GM18507 (cell line): ENCODE data around the gene SLCO2A1.

Experiments
- DNase-seq: peaks from one replicate; pipeline ENCODE4 v3.0.0; 2011; ENCODE audit warnings: low read depth; ENCODE audit not compliant: insufficient read length; ENCODE audit errors: extremely low spot score
- FAIRE-seq: peaks from 2 replicates; lab custom pipeline; 2011; peaks lifted over from hg19 to GRCh38; lab: Jason Lieb, UNC

SLCO2A1 gene

GRCh38 chr3:133926736-133927539 lies 102.8 kb downstream of the SLCO2A1 start:
- FAIRE-seq (no peak), DNase-seq (no peak)

GRCh38 chr3:133925960-133926735 lies 103.6 kb downstream of the SLCO2A1 start:
- FAIRE-seq = no peak

DNA sequence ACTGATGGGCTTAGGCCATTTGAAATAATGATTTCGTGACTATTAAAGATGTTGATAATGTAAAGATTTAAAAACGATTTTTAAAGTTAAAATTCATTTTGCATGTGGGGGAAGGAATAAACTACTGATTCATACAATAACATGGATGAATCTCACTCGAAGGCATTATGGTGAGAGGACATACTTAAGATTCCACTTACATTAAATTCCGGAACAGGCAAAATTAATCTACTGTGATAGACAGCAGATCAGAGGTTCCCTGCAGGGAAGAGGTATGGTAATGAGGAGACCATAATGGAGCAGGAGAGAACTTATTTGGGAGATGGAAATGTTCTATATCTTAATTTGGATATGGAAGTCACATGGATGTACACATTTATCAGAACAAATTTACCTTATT lies 105.7 kb downstream of the SLCO2A1 start:
- no peak for DNase-seq
- FAIRE-seq = no peak

More at GRCh38 chr3:133925960-133926735, 103.6 kb downstream of the SLCO2A1 start:
- no peak for DNase-seq

- no peak for FAIRE-seq
Observed at GRCh38 chr3:133921592-133921991, 108.1 kb downstream of the SLCO2A1 start.

GRCh38 chr3:133917144-133917543 lies 112.6 kb downstream of the SLCO2A1 start:
- FAIRE-seq = no peak
- no peak for DNase-seq

More at GRCh38 chr3:133921592-133921991, 108.1 kb downstream of the SLCO2A1 start:
- no peak for DNase-seq

DNA sequence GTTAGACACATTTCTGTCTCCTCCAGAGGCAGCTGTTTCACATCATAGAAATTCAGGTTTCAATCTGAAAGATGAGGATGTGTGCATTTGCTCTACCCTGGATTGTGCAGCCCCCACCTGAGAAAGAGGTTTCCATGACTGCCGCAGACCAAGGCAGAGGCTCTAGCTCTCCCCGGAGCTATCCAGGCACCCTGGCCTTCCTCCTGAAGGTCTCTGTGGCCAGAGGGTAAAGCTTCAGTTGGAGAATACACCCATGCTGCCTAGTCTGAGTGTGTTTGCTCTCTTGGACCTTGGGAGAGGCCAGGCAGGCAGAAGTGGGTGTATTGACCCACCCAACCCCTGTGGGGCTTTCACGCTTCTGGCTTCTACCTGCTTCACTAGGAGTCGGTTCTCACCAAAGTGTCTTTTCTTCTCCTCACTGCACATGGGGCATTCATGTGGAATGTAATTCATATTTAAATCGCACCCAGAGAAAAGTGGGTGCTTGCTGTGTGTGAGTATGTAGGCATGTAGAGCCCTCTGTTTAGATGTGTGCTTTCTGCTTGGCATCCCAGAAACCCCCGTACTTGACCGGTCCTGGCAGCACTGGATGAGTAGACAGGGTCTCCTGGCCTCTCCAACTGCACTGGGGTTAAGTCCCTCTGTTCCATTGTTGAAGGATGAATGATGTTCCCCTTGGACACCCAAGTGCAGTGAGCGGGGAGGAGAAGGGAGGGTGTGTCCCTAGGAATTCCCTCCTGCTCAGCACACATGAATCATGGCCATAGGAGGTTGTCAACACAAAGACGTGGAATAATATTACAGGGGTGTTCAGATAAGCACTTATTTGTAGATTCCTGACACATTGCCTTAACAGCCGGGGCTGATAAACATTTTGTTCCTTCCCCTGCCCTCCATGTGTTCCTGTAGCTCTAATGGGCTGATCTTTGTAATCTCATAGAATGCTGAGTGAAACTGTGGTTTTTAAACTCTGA lies 113.8 kb downstream of the SLCO2A1 start:
- no peak for DNase-seq
- no peak for FAIRE-seq

GRCh38 chr3:133914839-133915600 lies 114.7 kb downstream of the SLCO2A1 start:
- DNase-seq (no peak), FAIRE-seq (no peak)

GRCh38 chr3:133910422-133910821 lies 119.3 kb downstream of the SLCO2A1 start:
- no peak for DNase-seq
- FAIRE-seq = no peak

- FAIRE-seq (no peak), DNase-seq (no peak)
Observed at GRCh38 chr3:133905376-133905775, 124.3 kb downstream of the SLCO2A1 start.

DNA sequence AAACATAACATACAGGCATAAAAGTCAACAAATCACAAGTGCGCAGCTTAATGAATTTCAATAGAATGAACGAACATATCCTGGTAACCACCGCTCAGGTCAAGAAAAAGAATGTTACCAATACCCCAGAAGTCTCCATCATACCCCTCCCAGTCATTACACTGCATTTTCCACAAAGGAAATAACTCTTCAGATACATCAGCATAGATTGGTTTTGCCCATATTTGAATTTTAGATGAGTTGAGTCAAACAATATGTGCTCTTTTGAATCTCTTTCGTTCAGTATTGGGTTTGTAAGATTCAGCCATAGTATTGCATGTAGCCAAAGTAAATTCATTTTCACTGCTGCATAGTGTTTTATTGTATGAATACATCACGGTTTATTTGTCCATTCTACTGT lies 127.9 kb downstream of the SLCO2A1 start:
- DNase-seq (no peak), FAIRE-seq (no peak)

DNA sequence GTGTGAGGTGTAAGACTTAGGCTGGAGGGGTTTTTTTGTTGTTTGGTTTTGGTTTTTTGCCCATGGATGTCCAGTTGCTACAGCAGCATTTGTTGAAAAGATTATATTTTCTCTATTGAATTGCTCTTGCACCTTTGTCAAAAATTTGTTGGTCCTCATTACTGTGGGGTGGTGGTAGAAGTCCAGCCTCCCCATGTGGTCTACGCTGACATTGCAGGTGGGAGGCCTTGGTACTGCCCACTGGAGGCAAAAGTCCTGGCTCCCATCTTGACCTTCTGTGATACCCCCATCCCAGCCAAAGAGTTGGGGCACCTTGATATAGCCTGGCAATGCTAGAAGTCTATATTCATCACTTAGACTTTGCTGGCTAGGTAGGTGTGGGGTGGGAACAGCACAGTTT lies 128.6 kb downstream of the SLCO2A1 start:
- DNase-seq = no peak
- no peak for FAIRE-seq

DNA sequence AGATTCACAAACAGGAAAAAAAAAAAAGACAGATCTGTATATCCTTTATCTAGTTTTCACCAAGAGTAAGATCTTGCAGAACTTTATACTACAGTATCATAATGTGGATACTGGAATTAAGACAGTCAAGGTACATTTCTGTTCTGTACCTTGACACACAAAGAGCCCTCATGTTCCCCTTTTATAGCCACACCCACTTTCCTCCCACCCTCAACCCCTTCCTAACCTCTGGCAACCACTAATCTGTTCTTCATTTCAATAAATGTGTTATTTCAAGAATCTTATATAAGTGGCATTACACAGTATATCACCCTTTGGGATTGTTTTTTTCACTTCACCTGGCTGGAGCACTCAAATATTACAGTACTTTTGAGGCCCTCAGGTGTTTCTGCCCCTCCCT lies 130.4 kb downstream of the SLCO2A1 start:
- FAIRE-seq (no peak), DNase-seq (no peak)

- DNase-seq (no peak), FAIRE-seq (no peak)
Observed at GRCh38 chr3:133897547-133897946, 132.2 kb downstream of the SLCO2A1 start.

- no peak for FAIRE-seq
- DNase-seq = no peak
Observed at GRCh38 chr3:133896002-133896761, 133.5 kb downstream of the SLCO2A1 start.

- DNase-seq (no peak), FAIRE-seq (no peak)
Observed at GRCh38 chr3:133895208-133896001, 134.3 kb downstream of the SLCO2A1 start, which contains the start of gene RAB6B. RAB6B (minus strand) TSS chr3:133895882; CDS start chr3:133895466, 416 bp downstream.

DNA sequence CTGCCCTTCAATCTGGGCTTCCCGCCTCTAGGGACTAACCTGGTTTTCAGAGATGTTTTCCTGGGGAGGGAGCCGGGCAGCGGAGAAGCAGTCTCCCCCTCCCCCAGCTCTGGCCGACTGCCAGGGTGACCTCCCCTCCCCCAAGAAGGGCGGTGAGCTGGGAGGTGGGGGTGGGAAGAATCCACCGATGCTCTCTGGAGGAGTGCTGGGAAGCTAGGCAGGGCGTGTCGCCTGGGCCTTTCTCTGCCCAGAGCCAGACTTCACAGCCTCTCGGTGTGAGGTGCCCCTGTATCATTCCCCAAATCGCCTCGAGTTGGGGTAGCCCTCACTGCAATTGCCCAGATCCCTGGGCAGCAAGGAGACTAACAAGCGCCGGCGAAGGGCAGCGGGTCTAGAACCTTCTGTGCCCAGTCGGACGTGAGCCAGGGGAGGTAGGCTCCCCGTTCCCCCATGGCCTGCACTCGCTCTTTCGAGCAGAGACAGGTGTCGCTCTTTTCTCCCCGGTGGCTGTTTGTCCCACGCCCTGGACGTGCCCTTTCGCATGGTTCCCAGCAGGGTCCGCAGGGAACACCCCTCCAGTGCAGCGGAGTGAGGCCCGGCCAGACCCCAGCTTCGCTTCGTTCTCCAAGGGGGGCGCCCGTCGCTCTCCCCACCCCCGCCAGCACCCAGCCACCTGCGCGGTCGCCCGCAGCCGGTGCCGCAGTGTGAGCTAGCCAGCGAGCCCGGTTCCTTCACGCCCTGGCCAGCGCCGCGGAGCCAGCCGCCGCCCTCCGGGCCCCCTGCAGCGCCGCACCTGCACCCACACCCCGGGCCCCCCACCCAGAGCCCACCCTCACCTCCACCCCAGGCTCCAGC lies 135.1 kb downstream of the SLCO2A1 start:
- no peak for FAIRE-seq
- DNase-seq = no peak
